AG04449 (cell line): ENCODE data around the gene LRRC4C.

Experiments used
- CTCF ChIA-PET: fragments of 350-600 bp; formaldehyde crosslinking; extraction: SDS; loops from one replicate; lab custom pipeline; 2021; ENCODE audit warnings: antibody characterized with exemption; lab: Yijun Ruan, JAX
- POLR2A ChIA-PET: fragments of 400-600, 350-600 bp; formaldehyde crosslinking; extraction: SDS; loops from one replicate; lab custom pipeline; 2020; ENCODE audit warnings: antibody characterized with exemption, inconsistent platforms; lab: Yijun Ruan, JAX
- DNase-seq: peaks from one replicate; pipeline ENCODE4 v3.0.0-alpha.2; 2010; ENCODE audit warnings: low read depth, low spot score
- H3K4me3 ChIP-seq: 2 replicates; pipeline ENCODE4 v1.5.1; 2011; ENCODE audit warnings: low read depth, mild to moderate bottlenecking, control low read depth, low read length
- TF ChIP-seq, protein P1 (sequence below): IDR thresholded peaks from one replicate; pipeline ENCODE4 v1.5.1; 2011; ENCODE audit warnings: mild to moderate bottlenecking, moderate library complexity, low read length, control low read depth, inconsistent platforms; ENCODE audit not compliant: insufficient read depth; ENCODE audit errors: missing control alignments

Gene LRRC4C

DNA sequence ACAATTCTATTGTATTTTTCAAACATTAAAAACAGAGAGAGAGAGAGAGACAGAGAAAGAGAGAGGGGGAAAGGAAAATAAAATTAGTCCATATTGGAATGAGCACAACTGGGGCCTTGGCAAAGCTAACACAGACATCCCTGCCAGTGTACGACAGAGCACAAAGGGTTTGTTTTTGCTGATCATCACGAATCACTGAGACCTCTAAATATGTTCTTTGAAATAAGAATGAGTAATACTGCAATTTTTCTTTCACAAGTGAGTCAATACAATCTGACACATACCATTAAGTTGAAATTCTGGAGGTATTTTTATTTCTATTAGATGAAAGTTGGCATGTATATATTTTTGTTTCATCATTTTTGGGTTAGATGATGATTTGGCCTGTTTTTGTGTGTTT lies 27.0 kb upstream of the LRRC4C start:
- CTCF ChIA-PET: no interaction called here
- TF ChIP-seq, protein P1, sequence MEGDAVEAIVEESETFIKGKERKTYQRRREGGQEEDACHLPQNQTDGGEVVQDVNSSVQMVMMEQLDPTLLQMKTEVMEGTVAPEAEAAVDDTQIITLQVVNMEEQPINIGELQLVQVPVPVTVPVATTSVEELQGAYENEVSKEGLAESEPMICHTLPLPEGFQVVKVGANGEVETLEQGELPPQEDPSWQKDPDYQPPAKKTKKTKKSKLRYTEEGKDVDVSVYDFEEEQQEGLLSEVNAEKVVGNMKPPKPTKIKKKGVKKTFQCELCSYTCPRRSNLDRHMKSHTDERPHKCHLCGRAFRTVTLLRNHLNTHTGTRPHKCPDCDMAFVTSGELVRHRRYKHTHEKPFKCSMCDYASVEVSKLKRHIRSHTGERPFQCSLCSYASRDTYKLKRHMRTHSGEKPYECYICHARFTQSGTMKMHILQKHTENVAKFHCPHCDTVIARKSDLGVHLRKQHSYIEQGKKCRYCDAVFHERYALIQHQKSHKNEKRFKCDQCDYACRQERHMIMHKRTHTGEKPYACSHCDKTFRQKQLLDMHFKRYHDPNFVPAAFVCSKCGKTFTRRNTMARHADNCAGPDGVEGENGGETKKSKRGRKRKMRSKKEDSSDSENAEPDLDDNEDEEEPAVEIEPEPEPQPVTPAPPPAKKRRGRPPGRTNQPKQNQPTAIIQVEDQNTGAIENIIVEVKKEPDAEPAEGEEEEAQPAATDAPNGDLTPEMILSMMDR: no peak

DNA sequence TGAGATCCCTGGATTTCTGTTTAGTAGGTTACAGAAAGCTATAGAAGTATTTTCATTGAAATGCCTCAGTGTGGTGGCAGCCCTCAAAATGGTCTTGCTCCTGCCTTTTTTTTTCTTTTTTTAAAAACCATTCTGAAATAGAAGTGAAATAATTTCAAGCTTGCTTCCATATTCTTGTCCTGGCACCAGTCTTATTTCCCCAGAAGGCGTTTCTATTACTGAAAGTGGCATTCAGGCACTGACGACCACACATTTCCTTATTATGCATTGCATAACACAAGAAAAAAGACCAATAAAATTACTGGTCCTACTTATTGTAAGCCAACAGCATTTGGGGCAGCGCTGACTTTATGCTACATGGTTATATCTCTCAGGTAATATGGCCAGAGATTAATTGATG lies 24.5 kb upstream of the LRRC4C start:
- TF ChIP-seq, protein P1: no peak
- ChIA-PET POLR2A (no interaction called here), CTCF (no interaction called here)
- H3K4me3 ChIP-seq: no peak overlapping the region
- no peak for DNase-seq

More for the DNA sequence above, 27.0 kb upstream of the LRRC4C start:
- H3K4me3 ChIP-seq: no peak overlapping the region
- POLR2A ChIA-PET: no interaction called here
- no peak for DNase-seq

DNA sequence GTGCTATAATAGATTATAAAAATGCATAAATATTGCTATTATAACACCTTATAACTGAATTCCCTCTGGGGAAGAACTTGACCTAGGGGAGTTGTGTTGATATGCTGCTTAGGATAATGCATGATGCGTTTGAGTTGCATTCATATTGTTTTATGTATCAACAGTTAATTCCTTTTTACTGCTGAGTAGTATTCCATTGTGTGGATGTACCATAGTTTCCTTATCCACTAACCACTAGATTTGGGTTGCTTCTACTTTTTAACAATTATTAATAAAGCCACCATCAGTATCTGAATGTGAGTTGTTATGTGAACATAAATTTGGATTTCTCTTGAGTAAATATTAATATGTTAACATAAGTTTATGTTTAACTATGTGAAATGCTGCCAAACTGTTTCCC lies 19.7 kb upstream of the LRRC4C start:
- H3K4me3 ChIP-seq: no peak overlapping the region
- ChIA-PET POLR2A (no interaction called here), CTCF (no interaction called here)
- DNase-seq: no peak
- TF ChIP-seq, protein P1: no peak

DNA sequence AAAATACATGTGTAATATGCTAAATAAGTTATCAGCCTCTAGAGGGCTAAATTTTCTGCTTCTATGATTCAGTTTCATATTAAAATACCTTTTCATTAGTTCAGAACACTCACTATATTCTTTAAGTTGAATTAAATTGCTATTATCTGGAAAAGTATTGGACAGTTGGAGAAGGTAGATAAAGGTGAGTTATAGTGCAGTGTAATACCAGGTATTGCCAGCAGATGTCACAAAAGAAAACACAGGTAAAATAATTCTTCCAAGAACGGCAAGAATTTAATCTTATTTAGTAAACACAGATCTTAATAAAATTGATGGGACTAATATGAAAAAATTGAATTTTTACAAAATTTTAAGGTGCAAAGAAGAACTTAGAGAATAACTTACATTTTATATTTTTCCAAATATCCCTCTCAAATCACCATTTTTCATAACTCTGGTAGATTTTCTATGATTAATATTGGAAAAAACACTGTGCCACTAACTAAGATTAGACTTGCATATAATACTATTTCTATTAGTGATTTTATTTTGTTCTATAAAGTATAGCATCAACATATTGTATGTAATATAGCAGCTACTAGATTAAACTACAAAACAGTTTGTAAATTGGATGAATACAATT lies 1.7 kb upstream of the LRRC4C start:
- ChIA-PET POLR2A (no interaction called here), CTCF (interaction anchor here (0.8 to 2.4 kb wide), 7 partner anchors 8 to 1065 kb away, joined by 3 to 27 read pairs (median 4); no protein-coding TSS in a partner anchor)
- TF ChIP-seq, protein P1: no peak
- DNase-seq: no peak
- no peak overlapping the region for H3K4me3 ChIP-seq

DNA sequence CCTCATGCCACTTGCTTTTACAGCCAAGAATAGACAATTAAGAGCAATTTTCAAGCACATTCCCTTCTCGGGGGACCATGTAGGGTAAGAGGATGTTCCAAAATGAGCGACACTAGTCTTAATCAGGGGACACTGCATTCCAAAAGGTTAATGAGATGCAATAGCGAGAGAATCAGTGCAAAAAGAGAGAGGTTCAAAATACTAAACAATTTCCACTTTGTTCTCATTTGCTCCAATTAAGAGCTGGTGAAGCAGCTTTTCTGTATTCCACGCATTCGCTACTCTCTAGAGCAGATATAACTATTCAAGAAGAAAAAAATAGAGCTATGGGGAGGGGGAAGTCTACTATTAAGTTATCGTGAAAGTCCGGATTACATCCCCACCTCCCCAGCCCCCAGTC lies 811 bp downstream of the LRRC4C start:
- ChIA-PET POLR2A (no interaction called here), CTCF (interaction anchor here (0.6 to 2.1 kb wide), 4 partner anchors 9 to 152 kb away, joined by 3 to 5 read pairs (median 4); no protein-coding TSS in a partner anchor)
- no peak for DNase-seq
- no peak overlapping the region for H3K4me3 ChIP-seq
- TF ChIP-seq, protein P1: no peak

DNA sequence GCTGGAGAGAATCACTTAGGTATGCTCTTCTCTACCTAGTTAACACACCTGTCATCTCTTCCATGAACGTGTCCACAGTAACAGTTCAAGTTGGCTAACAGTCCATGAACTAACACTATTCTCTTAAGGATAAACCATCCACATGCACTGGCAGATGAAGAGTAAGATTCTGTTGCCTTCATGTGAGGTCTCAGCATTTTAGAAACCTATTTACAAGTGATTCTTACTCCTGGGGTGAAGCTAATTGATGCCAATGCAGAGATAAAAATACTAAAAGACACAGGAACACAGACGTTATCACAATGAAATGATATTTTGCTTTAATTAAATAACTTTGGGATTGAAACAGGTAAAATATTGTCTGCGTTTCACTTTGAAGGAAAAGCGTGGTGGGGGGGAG lies 1.3 kb downstream of the LRRC4C start:
- POLR2A ChIA-PET: no interaction called here
- TF ChIP-seq, protein P1: no peak
- DNase-seq: no peak
- no peak overlapping the region for H3K4me3 ChIP-seq
- CTCF ChIA-PET: interaction anchor here (0.9 to 1.5 kb wide), 2 partner anchors 12 to 1067 kb away, joined by 4 to 5 read pairs; no protein-coding TSS in a partner anchor
